Urinary bladder (tissue), 4 donors: ENCODE data around the gene GDF3. TPM values are rescaled to one million over a fixed set of nuclear protein-coding genes. Genes with fewer than 3 reads are reported as not detected.
"Not testable (repeated sequence)": the region's sequence is repeated elsewhere in the genome, so short reads cannot be mapped to it uniquely, and the experiment has no call there.

Experiments used
- DNase-seq: peaks from one replicate; pipeline ENCODE4 v3.0.0-alpha.2; 2015; ENCODE audit errors: extremely low spot score
- H3K27ac ChIP-seq: one replicate; pipeline ENCODE4 v1.5.1; 2013; ENCODE audit warnings: low read depth, mild to moderate bottlenecking, moderate library complexity
- H3K36me3 ChIP-seq: one replicate; pipeline ENCODE4 v1.6.1; 2013; ENCODE audit warnings: mild to moderate bottlenecking, moderate library complexity; ENCODE audit not compliant: insufficient read depth
- H3K4me1 ChIP-seq: one replicate; pipeline ENCODE4 v1.6.1; 2013; ENCODE audit warnings: mild to moderate bottlenecking, moderate library complexity; ENCODE audit not compliant: insufficient read depth
- H3K4me3 ChIP-seq: one replicate; pipeline ENCODE4 v1.5.1; 2013; ENCODE audit warnings: low read depth, low read length
- WGBS: extraction: QIAGEN DNeasy Blood & Tissue Kit; methylation state at CpG from one replicate; pipeline ENCODE4 v1.1.7; 2013; 5-methylcytosine and 5-hydroxymethylcytosine counted together
- polyA plus RNA-seq: library from polyadenylated mRNA; stranded (reverse); fragments of 200-250 nt; gene quantifications from one replicate; pipeline ENCODE4 v1.2.3, GENCODE V29; 2013
- total RNA-seq: library from RNA; depleted of rRNA; stranded (reverse); fragments of >200 nt; gene quantifications from one replicate; pipeline ENCODE4 v1.2.3, GENCODE V29; 2014
- donor health status: healthy with polysubstance abuse.
- donor health status: healthy.

Gene GDF3
- not detected for total RNA-seq
- polyA plus RNA-seq, result 0.20 TPM

GRCh38 chr12:7695566-7696197, at the start of gene GDF3:
Gene GDF3 (minus strand): TSS chr12:7695775. CDS start chr12:7695728, 47 bp downstream.
- H3K27ac ChIP-seq, result no peak within 1 kb of the TSS
- no peak for DNase-seq
- H3K4me1 ChIP-seq, result no peaks in the 10 kb centered on the region
- H3K4me3 ChIP-seq, result no peak within 1 kb of the TSS
- no peaks in the 10 kb centered on the region for H3K36me3 ChIP-seq
- 46% methylated on average over 7 of the region's 7 CpGs for WGBS

- no peak for DNase-seq
- H3K4me1 ChIP-seq, result no peaks in the 10 kb centered on the region
- WGBS, result 42% methylated on average over 3 of the region's 3 CpGs
- H3K36me3 ChIP-seq, result no peaks in the 10 kb centered on the region
- no peak overlapping the region for H3K27ac ChIP-seq
- H3K4me3 ChIP-seq, result no peak overlapping the region
These were observed 37.4 kb upstream of the GDF3 start for GRCh38 chr12:7732993-7733392.

GRCh38 chr12:7731486-7731885, 35.9 kb upstream of the GDF3 start:
- Histone ChIP-seq H3K4me3 (no peak overlapping the region), H3K4me1 (no peaks in the 10 kb centered on the region)
- WGBS, result 28% methylated on average over 5 of the region's 5 CpGs

GRCh38 chr12:7730984-7731383, 35.4 kb upstream of the GDF3 start:
- not testable (repeated sequence) for H3K4me3 ChIP-seq, H3K36me3 ChIP-seq, H3K4me1 ChIP-seq, DNase-seq, H3K27ac ChIP-seq

More at GRCh38 chr12:7731486-7731885, 35.9 kb upstream of the GDF3 start:
- Histone ChIP-seq H3K36me3 (no peaks in the 10 kb centered on the region), H3K27ac (no peak overlapping the region)
- peak; percentile 56 for DNase-seq

- no peaks in the 10 kb centered on the region for H3K4me1 ChIP-seq
- DNase-seq, result no peak
- WGBS, result 44% methylated on average over 4 of the region's 4 CpGs
- H3K36me3 ChIP-seq, result no peaks in the 10 kb centered on the region
- H3K27ac ChIP-seq, result no peak overlapping the region
- H3K4me3 ChIP-seq, result no peak overlapping the region
These were observed 34.2 kb upstream of the GDF3 start for GRCh38 chr12:7729746-7730145.

GRCh38 chr12:7723926-7724325, 28.4 kb upstream of the GDF3 start:
- DNase-seq, result no peak
- H3K27ac ChIP-seq, result no peak overlapping the region
- H3K4me3 ChIP-seq, result no peak overlapping the region
- H3K4me1 ChIP-seq, result no peaks in the 10 kb centered on the region
- H3K36me3 ChIP-seq, result no peaks in the 10 kb centered on the region
- WGBS, result 43% methylated on average over 3 of the region's 3 CpGs

- H3K4me3 ChIP-seq, result no peak overlapping the region
- H3K27ac ChIP-seq, result no peak overlapping the region
- DNase-seq, result no peak
- H3K4me1 ChIP-seq, result no peaks in the 10 kb centered on the region
- H3K36me3 ChIP-seq, result no peaks in the 10 kb centered on the region
- 36% methylated on average over 15 of the region's 15 CpGs for whole genome bisulfite sequencing
These were observed 24.6 kb upstream of the GDF3 start for GRCh38 chr12:7719946-7720730.

- H3K4me1 ChIP-seq, result no peaks in the 10 kb centered on the region
- WGBS, result 13% methylated on average over 5 of the region's 5 CpGs
- H3K4me3 ChIP-seq, result no peak overlapping the region
- H3K27ac ChIP-seq, result no peak overlapping the region
- DNase-seq, result no peak
- H3K36me3 ChIP-seq, result no peaks in the 10 kb centered on the region
These were observed 20.8 kb upstream of the GDF3 start for GRCh38 chr12:7716381-7716780.

GRCh38 chr12:7712841-7713442, 17.4 kb upstream of the GDF3 start:
- Histone ChIP-seq H3K27ac (no peak overlapping the region), H3K36me3 (no peaks in the 10 kb centered on the region), H3K4me3 (no peak overlapping the region), H3K4me1 (no peaks in the 10 kb centered on the region)
- DNase-seq, result no peak
- 89% methylated on average over 28 of the region's 28 CpGs for WGBS

GRCh38 chr12:7711133-7711532, 15.6 kb upstream of the GDF3 start, which contains the start of gene DPPA3:
Gene DPPA3 (plus strand): TSS chr12:7711433. CDS start chr12:7711571, 138 bp downstream.
- Histone ChIP-seq H3K27ac (no peak within 1 kb of the TSS), H3K4me3 (no peak within 1 kb of the TSS), H3K4me1 (no peaks in the 10 kb centered on the region), H3K36me3 (no peaks in the 10 kb centered on the region)
- 28% methylated on average over 7 of the region's 7 CpGs for WGBS
- DNase-seq, result no peak

- no peak for DNase-seq
- H3K27ac ChIP-seq, result no peak overlapping the region
- 34% methylated on average over 8 of the region's 8 CpGs for WGBS
These were observed 14.5 kb upstream of the GDF3 start for GRCh38 chr12:7709969-7710675.

GRCh38 chr12:7705846-7706245, 10.3 kb upstream of the GDF3 start:
- no peaks in the 10 kb centered on the region for H3K36me3 ChIP-seq
- H3K4me3 ChIP-seq, result no peak overlapping the region
- WGBS, result 90% methylated on average over 29 of the region's 29 CpGs
- H3K27ac ChIP-seq, result no peak overlapping the region
- no peak for DNase-seq
- H3K4me1 ChIP-seq, result no peaks in the 10 kb centered on the region

More at GRCh38 chr12:7709969-7710675, 14.5 kb upstream of the GDF3 start:
- H3K36me3 ChIP-seq, result no peaks in the 10 kb centered on the region
- H3K4me1 ChIP-seq, result no peaks in the 10 kb centered on the region
- H3K4me3 ChIP-seq, result no peak overlapping the region

- Histone ChIP-seq H3K4me3 (no peak overlapping the region), H3K4me1 (no peaks in the 10 kb centered on the region), H3K36me3 (no peaks in the 10 kb centered on the region), H3K27ac (no peak overlapping the region)
- no peak for DNase-seq
- 32% methylated on average over 10 of the region's 10 CpGs for WGBS
These were observed 376 bp downstream of the GDF3 start for GRCh38 chr12:7695237-7695560.
